Tibial artery (tissue), 4 donors: Measurements from ENCODE around the gene LOXHD1.

Experiments
- DNase-seq, 2 donors: peaks; one replicate each; pipeline ENCODE4 v3.0.0-alpha.2; 2019
- H3K27ac ChIP-seq, 2 donors: fragments of 200-600 bp; sonication (generic) in 1 of 2; 1 replicate in 1 of 2; 2 replicates in 1 of 2; pipeline ENCODE4 v1.5.1; 2018 to 2019; ENCODE audit warnings: mild to moderate bottlenecking in 1 of 2
- H3K27me3 ChIP-seq, 2 donors: fragments of 200-600 bp; sonication (generic) in 1 of 2; one replicate each; pipeline versions ENCODE4 v1.5.1 to v1.6.0; 2016 to 2019
- H3K36me3 ChIP-seq, 3 donors: fragments of 200-600 bp; sonication (generic) in 2 of 3; one replicate each; pipeline ENCODE4 v1.5.1; 2016 to 2019; ENCODE audit warnings: mild to moderate bottlenecking in 2 of 3
- H3K4me1 ChIP-seq, 4 donors: fragments of 200-600 bp; sonication (generic) in 2 of 4; 1 replicate in 3 of 4; 2 replicates in 1 of 4; pipeline ENCODE4 v1.5.1; 2016 to 2019
- H3K4me3 ChIP-seq, 2 donors: fragments of 200-600 bp; sonication (generic) in 1 of 2; 1 replicate in 1 of 2; 2 replicates in 1 of 2; pipeline ENCODE4 v1.5.1; 2018 to 2019; ENCODE audit warnings: mild to moderate bottlenecking in 2 of 2
- H3K9me3 ChIP-seq, 3 donors: fragments of 200-600 bp; sonication (generic) in 1 of 3; one replicate each; pipeline ENCODE4 v1.5.1; 2016 to 2019
- intact Hi-C: fragments of 100-400 bp; cut with DNase I; formaldehyde crosslinking; loops from one replicate; pipeline ENCODE4 v1.15.0; 2023; ENCODE audit warnings: low total_unique reads
- TF ChIP-seq, protein P1 (sequence below), 2 experiments: fragments of 200-600 bp in 1 of 2; fragments of 450-650 bp in 1 of 2; IDR thresholded peaks; one replicate each; pipeline ENCODE4 v1.5.1; 2017 to 2019; ENCODE audit warnings: antibody characterized with exemption in 2 of 2, mild to moderate bottlenecking in 1 of 2, moderate library complexity in 1 of 2

Gene LOXHD1

DNA sequence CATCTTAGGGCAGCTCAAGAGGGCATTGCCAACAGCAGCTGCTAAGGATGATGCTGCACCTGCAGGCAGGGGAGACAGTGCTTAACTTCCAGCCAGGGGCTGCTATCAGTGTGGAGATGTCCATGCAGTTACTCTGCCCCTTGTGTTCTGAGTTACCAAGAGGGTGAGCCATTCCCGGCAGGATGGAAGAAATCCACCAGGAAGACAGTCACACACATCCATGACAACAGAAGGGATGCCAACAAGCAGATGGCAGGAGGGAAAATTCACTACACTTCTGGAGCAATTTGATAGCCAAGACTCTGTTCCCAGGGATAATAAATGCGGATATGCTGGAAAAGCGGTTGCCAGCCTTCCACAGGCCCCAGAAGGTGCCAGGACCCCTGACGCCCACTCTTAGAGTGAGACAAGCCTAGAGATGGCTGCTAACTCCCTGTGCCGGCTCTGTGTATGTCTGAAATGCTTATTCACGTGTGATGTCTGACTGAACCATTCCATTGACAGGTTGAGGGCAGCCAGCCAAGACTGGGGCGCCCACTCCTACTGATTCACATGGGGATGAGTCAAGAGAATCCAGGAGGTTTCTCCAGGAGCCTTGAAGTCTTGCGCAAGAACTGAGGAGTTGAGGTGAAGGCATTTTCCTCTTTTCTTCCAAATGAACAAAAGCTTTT lies 24.5 kb downstream of the LOXHD1 start:
- DNase-seq, result no peak
- Histone ChIP-seq H3K4me3 (no peak overlapping the region), H3K36me3 (no peaks in the 10 kb centered on the region), H3K27me3 (peaks cover 0 to 9% of the 10 kb centered on the region in 2 donors), H3K27ac (no peak overlapping the region), H3K4me1 (no peaks in the 10 kb centered on the region), H3K9me3 (no peaks in the 10 kb centered on the region)
- intact Hi-C loops, result no loop called here
- TF ChIP-seq, protein P1, sequence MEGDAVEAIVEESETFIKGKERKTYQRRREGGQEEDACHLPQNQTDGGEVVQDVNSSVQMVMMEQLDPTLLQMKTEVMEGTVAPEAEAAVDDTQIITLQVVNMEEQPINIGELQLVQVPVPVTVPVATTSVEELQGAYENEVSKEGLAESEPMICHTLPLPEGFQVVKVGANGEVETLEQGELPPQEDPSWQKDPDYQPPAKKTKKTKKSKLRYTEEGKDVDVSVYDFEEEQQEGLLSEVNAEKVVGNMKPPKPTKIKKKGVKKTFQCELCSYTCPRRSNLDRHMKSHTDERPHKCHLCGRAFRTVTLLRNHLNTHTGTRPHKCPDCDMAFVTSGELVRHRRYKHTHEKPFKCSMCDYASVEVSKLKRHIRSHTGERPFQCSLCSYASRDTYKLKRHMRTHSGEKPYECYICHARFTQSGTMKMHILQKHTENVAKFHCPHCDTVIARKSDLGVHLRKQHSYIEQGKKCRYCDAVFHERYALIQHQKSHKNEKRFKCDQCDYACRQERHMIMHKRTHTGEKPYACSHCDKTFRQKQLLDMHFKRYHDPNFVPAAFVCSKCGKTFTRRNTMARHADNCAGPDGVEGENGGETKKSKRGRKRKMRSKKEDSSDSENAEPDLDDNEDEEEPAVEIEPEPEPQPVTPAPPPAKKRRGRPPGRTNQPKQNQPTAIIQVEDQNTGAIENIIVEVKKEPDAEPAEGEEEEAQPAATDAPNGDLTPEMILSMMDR (IDR thresholded peaks at IDR 0.05), result no peak

GRCh38 chr18:46630991-46631390 lies 26.0 kb downstream of the LOXHD1 start:
- no peak overlapping the region for H3K27ac ChIP-seq
- no peak for DNase-seq
- no peaks in the 10 kb centered on the region for H3K36me3 ChIP-seq
- peaks cover 0 to 9% of the 10 kb centered on the region in 2 donors for H3K27me3 ChIP-seq
- H3K9me3 ChIP-seq, result no peaks in the 10 kb centered on the region
- intact Hi-C loops, result no loop called here
- no peak overlapping the region for H3K4me3 ChIP-seq
- TF ChIP-seq, protein P1 (IDR thresholded peaks at IDR 0.05), result no peak
- H3K4me1 ChIP-seq, result no peaks in the 10 kb centered on the region

DNA sequence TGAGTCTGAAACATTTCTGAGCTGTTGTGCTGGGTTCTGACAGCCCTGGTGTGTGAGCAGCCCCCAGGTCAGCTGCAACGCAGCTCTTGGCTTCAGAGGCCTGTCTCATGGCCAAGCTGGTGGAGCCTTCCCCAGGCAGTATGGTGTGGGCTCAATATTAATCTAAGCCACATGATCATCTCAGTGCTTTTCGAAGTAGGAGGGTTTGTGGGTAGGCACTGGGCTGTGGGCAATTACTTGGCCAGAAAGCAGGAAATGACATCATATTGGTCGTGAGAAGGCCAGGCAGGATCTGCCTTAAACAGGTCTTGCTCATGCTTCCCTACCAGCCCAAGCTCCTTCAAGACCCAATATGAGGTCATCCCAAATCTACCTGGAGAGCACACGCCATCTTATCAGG lies 26.9 kb downstream of the LOXHD1 start:
- Histone ChIP-seq H3K4me3 (no peak overlapping the region), H3K4me1 (no peaks in the 10 kb centered on the region), H3K27ac (no peak overlapping the region), H3K36me3 (no peaks in the 10 kb centered on the region), H3K9me3 (no peaks in the 10 kb centered on the region), H3K27me3 (peaks cover 0 to 9% of the 10 kb centered on the region in 2 donors)
- TF ChIP-seq, protein P1 (IDR thresholded peaks at IDR 0.05), result no peak
- intact Hi-C loops, result no loop called here
- DNase-seq, result no peak

DNA sequence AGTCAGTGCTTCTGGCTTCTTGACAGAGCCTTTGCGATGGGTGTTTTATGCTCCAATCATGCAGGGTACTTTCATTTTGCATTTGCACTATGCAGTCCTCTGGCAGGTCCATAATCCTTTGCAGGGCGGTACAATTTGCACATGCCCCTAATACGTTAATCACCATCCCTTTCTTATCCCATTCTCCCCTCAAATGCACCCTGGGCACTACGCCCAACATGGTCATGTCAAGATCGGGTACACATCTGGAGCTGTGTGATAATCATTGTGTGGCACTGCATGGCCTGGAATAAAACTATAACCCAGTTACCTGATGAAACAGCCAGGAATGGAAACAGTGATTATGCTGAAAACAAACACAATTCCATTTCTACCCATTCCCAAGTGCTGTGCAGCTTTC lies 27.7 kb downstream of the LOXHD1 start:
- intact Hi-C loops, result no loop called here
- no peaks in the 10 kb centered on the region for H3K4me1 ChIP-seq
- no peaks in the 10 kb centered on the region for H3K36me3 ChIP-seq
- peaks cover 0 to 10% of the 10 kb centered on the region in 2 donors for H3K27me3 ChIP-seq
- TF ChIP-seq, protein P1 (IDR thresholded peaks at IDR 0.05), result no peak
- H3K27ac ChIP-seq, result no peak overlapping the region
- no peak overlapping the region for H3K4me3 ChIP-seq
- no peak for DNase-seq
- no peaks in the 10 kb centered on the region for H3K9me3 ChIP-seq

GRCh38 chr18:46628206-46628605 lies 28.8 kb downstream of the LOXHD1 start:
- DNase-seq, result no peak
- Histone ChIP-seq H3K9me3 (no peaks in the 10 kb centered on the region), H3K4me3 (no peak overlapping the region), H3K27ac (no peak overlapping the region), H3K4me1 (peaks cover 0 to 7% (median 3%) of the 10 kb centered on the region in 4 donors), H3K36me3 (no peaks in the 10 kb centered on the region), H3K27me3 (peaks cover 0 to 11% of the 10 kb centered on the region in 2 donors)
- intact Hi-C loops, result no loop called here
- TF ChIP-seq, protein P1 (IDR thresholded peaks at IDR 0.05), result no peak
